Epithelial cell of umbilical artery (primary cell): ENCODE data around the gene TLCD3A. TPM values are rescaled to one million over a fixed set of nuclear protein-coding genes. Genes with fewer than 3 reads are reported as not detected.

Source experiments
- total RNA-seq: library from RNA; depleted of rRNA; stranded (reverse); fragments of >200 nt; gene quantifications from 2 replicates; pipeline ENCODE4 v1.2.3, GENCODE V29; 2014

TLCD3A gene
- 17.5 and 36.6 TPM in 2 replicates for total RNA-seq

DNA sequence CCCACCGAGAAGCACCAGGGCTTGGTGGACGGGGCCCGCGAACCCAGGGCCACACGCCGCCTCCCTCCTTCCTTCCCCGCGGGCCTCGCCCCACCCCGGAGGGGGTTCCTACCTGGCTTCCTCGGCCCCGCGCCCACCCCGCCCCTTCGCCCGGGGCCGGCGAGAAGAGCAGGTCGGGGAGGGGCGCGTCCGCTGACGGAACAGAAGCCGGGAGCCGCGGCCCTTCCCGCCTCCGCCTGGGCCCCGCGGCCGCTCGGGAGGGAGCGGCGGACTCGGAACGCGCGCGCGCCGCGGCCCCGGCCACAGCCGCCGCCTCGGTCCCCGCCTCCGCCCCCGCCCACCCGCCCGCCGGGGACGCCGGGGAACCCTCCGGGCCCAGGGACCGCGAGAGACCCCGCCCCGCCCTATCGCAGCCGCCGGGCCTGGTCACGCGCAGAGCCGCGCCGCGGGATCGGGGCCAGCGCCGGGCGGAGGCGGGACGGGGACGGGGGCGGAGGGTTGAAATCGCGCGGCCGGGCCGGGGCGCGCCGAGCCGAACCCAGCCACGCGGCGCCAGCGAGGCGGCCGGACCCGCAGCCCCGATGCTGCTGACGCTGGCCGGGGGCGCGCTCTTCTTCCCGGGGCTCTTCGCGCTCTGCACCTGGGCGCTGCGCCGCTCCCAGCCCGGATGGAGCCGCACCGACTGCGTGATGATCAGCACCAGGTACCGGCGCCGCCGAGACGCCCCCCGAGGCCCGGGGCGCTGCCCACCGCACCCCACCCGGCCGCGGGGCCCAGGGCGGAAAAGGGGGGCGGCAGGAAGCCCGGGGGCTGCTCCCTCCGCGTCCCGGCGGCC is at the start of gene TLCD3A:
Gene TLCD3A, plus strand, starts transcription at position 530 of the 835 bp plus-strand sequence. Its CDS starts 52 bp downstream, at position 582.

DNA sequence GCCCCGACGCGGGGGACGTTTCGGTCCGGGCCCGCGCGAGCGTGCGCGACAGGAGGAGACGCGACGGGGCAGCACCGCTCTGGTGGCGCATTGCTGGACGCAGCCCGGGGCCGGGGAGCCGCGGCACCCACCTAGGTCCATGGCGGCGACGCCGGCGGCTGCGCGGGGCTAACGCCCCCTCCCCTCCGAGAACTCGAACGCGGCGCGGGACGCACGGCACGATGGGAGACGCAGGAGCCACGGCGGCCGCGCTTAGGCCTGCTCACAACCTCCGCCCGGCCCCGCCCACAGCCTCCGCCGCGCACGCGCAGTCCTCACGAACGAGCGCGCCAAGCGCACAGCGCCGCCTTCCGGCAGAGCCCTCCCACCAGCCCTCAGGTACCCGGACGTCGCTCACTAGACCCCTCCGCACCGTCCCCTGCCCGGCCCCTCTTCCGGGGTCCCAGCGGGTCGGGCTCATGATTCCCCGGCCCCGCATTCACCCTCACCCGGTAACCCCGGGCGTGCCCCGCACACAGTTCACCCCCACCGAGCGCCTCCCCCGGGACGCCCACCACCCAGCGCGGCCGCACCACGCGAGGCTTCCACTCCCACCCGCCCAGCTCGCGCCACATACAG is 19.7 kb downstream of the TLCD3A start, which contains the start of gene GEMIN4:
Gene GEMIN4, minus strand, starts transcription at position 263 of the 618 bp plus-strand sequence. Its CDS starts 122 bp downstream, at position 141.

DNA sequence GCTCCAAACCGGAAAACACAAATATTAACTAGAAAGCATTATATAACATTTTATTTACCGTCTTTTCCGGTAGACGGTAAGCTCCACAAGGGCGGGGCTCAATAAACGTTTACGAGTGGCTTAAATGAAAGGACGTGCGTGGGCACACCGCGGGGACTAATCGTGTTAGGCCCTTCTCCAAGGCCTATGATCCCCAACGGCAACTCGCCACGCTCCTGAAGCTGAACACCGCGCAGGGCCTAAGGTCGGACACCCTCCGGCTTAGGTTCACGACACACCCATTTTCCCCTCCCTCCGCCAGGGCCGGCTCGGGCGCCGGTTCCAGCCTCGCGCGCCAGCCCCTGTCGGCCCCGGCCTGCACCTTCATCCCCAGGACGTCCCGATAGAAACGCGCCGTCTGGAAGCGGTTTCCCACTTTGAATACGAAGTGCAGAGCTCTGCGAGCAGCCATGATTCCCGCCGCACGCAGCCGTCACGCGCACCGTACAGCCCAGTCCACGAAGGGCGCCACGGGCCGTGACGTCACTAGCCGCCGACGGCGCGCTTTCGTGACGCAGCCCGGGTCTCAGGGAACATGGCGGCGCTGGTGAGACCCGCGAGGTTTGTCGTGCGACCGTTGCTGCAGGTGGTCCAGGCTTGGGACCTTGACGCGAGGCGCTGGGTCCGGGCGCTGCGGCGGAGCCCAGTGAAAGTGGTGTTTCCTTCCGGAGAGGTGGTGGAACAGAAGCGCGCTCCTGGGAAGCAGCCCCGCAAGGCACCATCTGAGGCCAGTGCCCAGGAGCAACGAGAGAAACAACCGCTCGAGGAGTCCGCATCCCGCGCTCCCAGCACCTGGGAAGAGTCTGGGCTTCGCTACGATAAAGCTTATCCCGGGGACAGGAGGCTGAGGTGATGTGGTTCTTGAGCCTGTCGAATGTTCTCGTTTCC is 49.7 kb downstream of the TLCD3A start, which contains the start of the genes GLOD4 and MRM3:
Gene GLOD4, minus strand, starts transcription at position 476 of the 927 bp plus-strand sequence. Its CDS starts 25 bp downstream, at position 451.
Gene MRM3, plus strand, starts transcription at position 549 of the 927 bp plus-strand sequence. Its CDS starts 26 bp downstream, at position 575.

Other genes starting within 250 kb of the TLCD3A start
- 15.3 and 24.5 TPM in 2 replicates for gene VPS53, start 17.8 kb upstream of the TLCD3A start, total RNA-seq
- gene GEMIN4, start 19.7 kb downstream of the TLCD3A start, total RNA-seq = 16.6 and 20.5 TPM in 2 replicates
- 54.6 and 76.4 TPM in 2 replicates for gene GLOD4, start 49.7 kb downstream of the TLCD3A start, total RNA-seq
- 35.4 and 37.5 TPM in 2 replicates for gene MRM3, start 49.8 kb downstream of the TLCD3A start, total RNA-seq
- gene NXN, start 247.2 kb downstream of the TLCD3A start, total RNA-seq = 25.7 and 38.6 TPM in 2 replicates